ENCODE data around the gene TFF3.

DNA sequence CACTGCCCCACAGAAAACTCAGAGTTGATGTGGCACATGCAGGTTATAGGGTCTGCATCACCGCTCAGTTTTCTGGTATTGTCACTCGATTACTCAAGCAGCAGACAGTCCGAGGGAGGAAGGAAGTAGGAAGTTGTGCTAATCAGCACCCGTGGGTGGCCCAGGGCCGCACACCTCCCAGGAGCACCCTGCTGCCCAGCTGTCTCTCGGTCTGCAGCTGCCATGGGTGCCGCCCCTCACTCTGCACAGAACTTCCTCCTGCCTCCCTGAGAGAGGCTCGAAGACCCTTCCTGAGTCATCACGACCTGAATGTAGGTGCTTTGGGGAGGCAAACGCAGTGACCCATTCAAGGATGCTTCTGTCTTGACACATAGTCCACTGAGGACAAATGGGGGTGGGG is 4.2 kb upstream of the TFF3 start:
- TF ChIP-seq CTCF (IDR thresholded peaks at IDR 0.05; ENCODE audit: low read length) (no peak), EZH2phosphoT487 (IDR thresholded peaks at IDR 0.05; ENCODE audit: low read length) (no peak), EZH2 (optimal IDR thresholded peaks at IDR 0.05; ENCODE audit: low read depth, low read length) (no peak)

Data from MM.1S (cell line).